Measurements from ENCODE around the gene WDR38. TPM values are rescaled to one million over a fixed set of nuclear protein-coding genes. Genes with fewer than 3 reads are reported as not detected.

WDR38 gene
- polyA plus RNA-seq, 1 of the 3 experiments (the other 2 are of a cell fraction) = not detected

GRCh38 chr9:124849801-124850200 lies 3.5 kb upstream of the WDR38 start (continued):
- no peak for TF ChIP-seq FOXJ3 (CRISPR knock-in tag; IDR thresholded peaks at IDR 0.05)

DNA sequence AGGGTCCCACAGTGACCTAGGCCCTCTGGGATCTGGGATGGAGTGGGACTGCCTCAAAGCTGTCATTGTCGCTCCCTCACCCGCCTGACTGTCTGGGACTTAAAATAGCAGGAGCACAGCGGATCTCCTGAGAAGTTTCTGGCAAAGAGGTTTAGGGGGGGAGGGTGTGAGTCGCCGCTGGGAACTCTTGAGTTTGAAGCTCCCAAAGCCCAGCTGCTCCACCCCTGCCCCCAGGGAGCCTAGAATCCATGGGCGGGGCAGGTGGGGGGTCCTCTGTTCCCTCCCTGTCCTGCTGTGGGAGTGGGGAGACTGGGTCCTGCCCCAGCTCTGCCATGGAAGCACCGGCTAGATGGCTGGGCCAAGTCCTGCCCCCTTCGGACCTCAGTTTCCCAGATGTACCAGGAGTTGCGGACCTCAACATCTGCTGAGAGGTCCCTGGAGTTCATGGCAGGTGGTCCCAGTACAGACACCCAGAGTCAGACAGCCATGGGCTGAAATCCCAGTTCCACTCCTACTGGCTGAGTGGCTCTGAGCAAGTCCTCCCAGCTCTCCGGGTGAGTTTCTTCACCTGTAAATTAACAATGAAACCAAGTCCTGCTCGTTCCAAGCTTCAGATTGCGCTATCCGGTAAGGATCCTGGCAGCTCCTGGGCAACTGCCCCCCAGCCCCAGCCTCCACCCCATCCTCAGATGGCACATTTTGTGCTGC lies 985 bp upstream of the WDR38 start:
- no peaks in the 10 kb centered on the region for H3K27me3 ChIP-seq (ENCODE audit: insufficient read depth)
- peaks cover 3 to 10% of the 10 kb centered on the region in 2 experiments for H3K36me3 ChIP-seq (replicated peaks in 1 of 2; ENCODE audit: control insufficient read depth in 1 of 2, insufficient read depth in 2 of 2, low read length in 1 of 2)
- H3F3A ChIP-seq (replicated peaks; ENCODE audit: insufficient read depth) = peaks cover 23% of the 10 kb centered on the region
- peak overlapping the region; percentile 81; the same call in 1 of the 2 replicates for H2AFZ ChIP-seq (ENCODE audit: low read depth)
- no peak for TF ChIP-seq YY1 (IDR thresholded peaks at IDR 0.05; ENCODE audit: low read depth)
- no peak for TF ChIP-seq TAF1 (IDR thresholded peaks at IDR 0.05; ENCODE audit: borderline replicate concordance, low read depth, low read length)
- H3K9me2 ChIP-seq = no peaks in the 10 kb centered on the region
- H4K20me1 ChIP-seq (ENCODE audit: insufficient read depth) = peaks cover 14% of the 10 kb centered on the region
- peak; percentile 14 for DNase-seq
- H3K4me2 ChIP-seq = peak overlapping the region; percentile 77
- 71% methylated on average over 8 of the region's 13 CpGs for WGBS (ENCODE audit: low lambda C conversion rate)
- ChIA-PET POLR2A (interaction anchor here (1.0 to 5.0 kb wide), 3 partner anchors 10 to 80 kb away, joined by 3 to 42 read pairs (median 12); partner anchors contain the start of genes ARPC5L, NR6A1 and RPL35), CTCF (interaction anchor here (0.6 to 33.6 kb wide), 48 partner anchors 10 to 1217 kb away, joined by 3 to 1436 read pairs (median 5); partner anchors contain the start of genes ARPC5L, NR6A1, OLFML2A and RPL35)
- peak overlapping the region in 1 of 2 experiments; percentile 62; a peak in 2 of 4 replicates for H3K4me3 ChIP-seq (ENCODE audit: low read depth in 2 of 2, low read length in 1 of 2)
- H3K27ac ChIP-seq (ENCODE audit: low read depth in 2 of 2, low read length in 1 of 2) = no peak overlapping the region
- peaks cover 0 to 4% of the 10 kb centered on the region in 2 experiments; a peak in 1 of 4 replicates for H3K4me1 ChIP-seq (ENCODE audit: control insufficient read depth in 1 of 2, insufficient read depth in 2 of 2, low read depth in 1 of 2, low read length in 1 of 2)
- H3K79me2 ChIP-seq (ENCODE audit: insufficient read depth) = no peaks in the 10 kb centered on the region
- 0 out of 2 replicates have a peak overlapping the region, but pooled peaks have one; percentile 30 for H3K9ac ChIP-seq
- H3K9me3 ChIP-seq = no peaks in the 10 kb centered on the region

DNA sequence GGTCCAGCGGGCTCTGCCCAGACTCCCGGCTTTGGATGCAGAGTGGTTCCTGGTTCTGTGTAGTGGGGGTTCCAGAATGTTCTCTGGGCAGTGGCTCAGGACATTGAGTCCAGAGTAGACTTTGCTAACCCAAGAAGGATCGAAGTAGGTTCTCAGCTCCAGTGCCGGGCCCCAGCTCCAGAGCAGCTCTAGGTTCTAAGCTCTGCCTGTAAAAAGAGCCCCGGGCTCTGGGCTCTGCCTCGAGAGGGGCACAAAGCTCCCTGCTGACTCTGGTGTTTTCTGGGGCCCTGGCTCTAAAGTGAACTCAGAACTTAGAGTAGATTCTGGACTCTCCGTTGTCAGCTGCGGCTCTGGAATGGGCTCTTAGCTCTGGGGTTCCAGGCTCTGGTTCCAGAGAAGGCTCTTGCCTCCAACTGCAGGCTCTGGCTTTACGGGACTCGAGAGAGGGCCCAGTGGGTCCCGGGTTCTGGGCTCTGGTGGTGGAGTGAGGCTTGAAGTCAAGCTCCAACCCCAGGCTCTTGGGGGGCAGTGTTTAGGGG lies 414 bp downstream of the WDR38 start:
- DNase-seq = no peak
- H3K27me3 ChIP-seq (ENCODE audit: insufficient read depth) = no peaks in the 10 kb centered on the region
- no peaks in the 10 kb centered on the region for H3K9me3 ChIP-seq
- H3K27ac ChIP-seq (ENCODE audit: low read depth in 2 of 2, low read length in 1 of 2) = no peak overlapping the region
- H3F3A ChIP-seq (replicated peaks; ENCODE audit: insufficient read depth) = peaks cover 33% of the 10 kb centered on the region
- H3K4me1 ChIP-seq (ENCODE audit: control insufficient read depth in 1 of 2, insufficient read depth in 2 of 2, low read depth in 1 of 2, low read length in 1 of 2) = peaks cover 0 to 7% of the 10 kb centered on the region in 2 experiments; a peak in 1 of 4 replicates
- H3K4me2 ChIP-seq = peak overlapping the region; percentile 77
- 73% methylated on average over 7 of the region's 11 CpGs for WGBS (ENCODE audit: low lambda C conversion rate)
- H4K20me1 ChIP-seq (ENCODE audit: insufficient read depth) = peaks cover 28% of the 10 kb centered on the region
- H3K4me3 ChIP-seq (ENCODE audit: low read depth in 2 of 2, low read length in 1 of 2) = peak overlapping the region; percentile 45 to 62
- CTCF ChIA-PET = interaction anchor here (0.5 to 33.6 kb wide), 56 partner anchors 9 to 1637 kb away, joined by 3 to 1436 read pairs (median 5); partner anchors contain the start of genes ARPC5L, NR6A1, OLFML2A and RPL35
- POLR2A ChIA-PET = interaction anchor here (1.9 to 5.0 kb wide), 2 partner anchors 8 to 82 kb away, joined by 12 to 42 read pairs; partner anchors contain the start of genes ARPC5L, NR6A1 and RPL35
- H3K79me2 ChIP-seq (ENCODE audit: insufficient read depth) = peaks cover 3% of the 10 kb centered on the region; the same call in 1 of the 2 replicates
- no peaks in the 10 kb centered on the region for H3K9me2 ChIP-seq
- peak overlapping the region; percentile 81; the same call in 1 of the 2 replicates for H2AFZ ChIP-seq (ENCODE audit: low read depth)
- H3K9ac ChIP-seq = peak overlapping the region; percentile 30; the same call in 1 of the 2 replicates
- H3K36me3 ChIP-seq (replicated peaks in 1 of 2; ENCODE audit: control insufficient read depth in 1 of 2, insufficient read depth in 2 of 2, low read length in 1 of 2) = peaks cover 11 to 24% of the 10 kb centered on the region in 2 experiments
- TF ChIP-seq MEF2A (IDR thresholded peaks at IDR 0.05; ENCODE audit: borderline replicate concordance, low read depth) (no peak), GABPA (IDR thresholded peaks at IDR 0.05; ENCODE audit: low read depth) (no peak), EZH2phosphoT487 (IDR thresholded peaks at IDR 0.05; ENCODE audit: borderline replicate concordance, low read depth) (no peak), NFIC (IDR thresholded peaks at IDR 0.05; ENCODE audit: borderline replicate concordance) (no peak), ZBTB33 (IDR thresholded peaks at IDR 0.05; ENCODE audit: borderline replicate concordance, low read depth) (no peak), IRF3 (IDR thresholded peaks at IDR 0.05; ENCODE audit: low read depth, low read length) (no peak), GATA2 (CRISPR knock-in tag; IDR thresholded peaks at IDR 0.05) (no peak), MXI1 (IDR thresholded peaks at IDR 0.05; ENCODE audit: low read depth, low read length) (no peak), YY1 (IDR thresholded peaks at IDR 0.05; ENCODE audit: low read depth) (no peak), USF1 (IDR thresholded peaks at IDR 0.05; ENCODE audit: borderline replicate concordance, low read depth) (no peak), TEAD4 (IDR thresholded peaks at IDR 0.05; ENCODE audit: borderline replicate concordance, insufficient read depth) (no peak), RAD21 (IDR thresholded peaks at IDR 0.05; ENCODE audit: low read length) (no peak), RXRA (IDR thresholded peaks at IDR 0.05; ENCODE audit: borderline replicate concordance, low read depth) (no peak)
